Stomach (tissue), 9 donors: ENCODE measurements around the gene DNAI1. TPM values are rescaled to one million over a fixed set of nuclear protein-coding genes. Genes with fewer than 3 reads are reported as not detected.
A peak's percentile ranks its signal among the peaks of the same experiment; 100 is the strongest.

Experiments
- DNase-seq, 2 donors: peaks; one replicate each; pipeline versions ENCODE4 v3.0.0 to v3.0.0-alpha.2; 2013 to 2019
- H3K27ac ChIP-seq, 5 donors: fragments of 200-600 bp in 4 of 5; sonication (generic) in 4 of 5; one replicate each; pipeline ENCODE4 v1.5.1; 2013 to 2019; ENCODE audit warnings: mild to moderate bottlenecking in 1 of 5, moderate library complexity in 1 of 5
- H3K27me3 ChIP-seq, 3 donors: fragments of 200-600 bp; sonication (generic); one replicate each; pipeline ENCODE4 v1.5.1; 2017 to 2019; ENCODE audit warnings: mixed run types in 1 of 3
- H3K36me3 ChIP-seq, 4 donors: fragments of 200-600 bp; sonication (generic); 1 replicate in 3 of 4; 2 replicates in 1 of 4; pipeline ENCODE4 v1.5.1; 2016 to 2019
- H3K4me1 ChIP-seq, 4 donors: fragments of 200-600 bp; sonication (generic); one replicate each; pipeline ENCODE4 v1.5.1; 2016 to 2019
- H3K4me3 ChIP-seq, 4 donors: fragments of 200-600 bp; sonication (generic) in 3 of 4; one replicate each; pipeline ENCODE4 v1.5.1; 2016 to 2019; ENCODE audit warnings: mild to moderate bottlenecking in 1 of 4
- H3K9me3 ChIP-seq, 4 donors: fragments of 200-600 bp; sonication (generic); one replicate each; pipeline ENCODE4 v1.5.1; 2016 to 2019
- EP300 ChIP-seq: sonication (generic); formaldehyde crosslinking; IDR thresholded peaks from one replicate; pipeline ENCODE4 v1.6.1; 2017; ENCODE audit warnings: antibody characterized with exemption
- POLR2A ChIP-seq, 4 donors: fragments of 450-650 bp; IDR thresholded peaks; one replicate each; pipeline ENCODE4 v1.6.1; 2016; ENCODE audit warnings: antibody characterized with exemption in 4 of 4, control low read depth in 2 of 4, mild to moderate bottlenecking in 1 of 4, moderate library complexity in 1 of 4
- POLR2AphosphoS5 ChIP-seq, 3 donors: sonication (generic); formaldehyde crosslinking; IDR thresholded peaks; one replicate each; pipeline ENCODE4 v1.6.1; 2016; ENCODE audit warnings: antibody characterized with exemption in 3 of 3
- WGBS, 5 donors: extraction: QIAGEN DNeasy Blood & Tissue Kit in 3 of 5; methylation state at CpG; one replicate each; pipeline versions ENCODE4 v1.1.5 to v1.1.7; 2013 to 2018; 5-methylcytosine and 5-hydroxymethylcytosine counted together
- intact Hi-C: fragments of 100-400 bp; cut with DNase I; formaldehyde crosslinking; loops from one replicate; pipeline ENCODE4 v1.15.1; 2023; ENCODE audit warnings: low total_unique reads
- polyA plus RNA-seq, 3 donors: library from polyadenylated mRNA; stranded (reverse); fragments of 200-250 nt; gene quantifications; one replicate each; pipeline ENCODE4 v1.2.3, GENCODE V29; 2013
- total RNA-seq, 5 donors: library from RNA; depleted of rRNA; stranded (reverse); fragments of >200 nt; gene quantifications; one replicate each; pipeline versions ENCODE4 v1.1.0 to v1.2.3, GENCODE V29; 2014 to 2016
- TF ChIP-seq, protein P1 (sequence below), 7 experiments: fragments of 450-650 bp in 4 of 7; fragments of 200-600 bp in 3 of 7; sonication (generic) in 3 of 7; IDR thresholded peaks; one replicate each; pipeline ENCODE4 v1.5.1; 2016 to 2019; ENCODE audit warnings: antibody characterized with exemption in 7 of 7, control low read depth in 2 of 7, mild to moderate bottlenecking in 1 of 7
- donor health status: healthy with polysubstance abuse.
- donor health status: Bipolar disorder and iron deficiency.
- donor health status: healthy.

Gene DNAI1
- total and polyA plus RNA-seq, 8 donors: 0.31 to 1.0 TPM; not detected in 6

- Histone ChIP-seq H3K36me3 (no peaks in the 10 kb centered on the region), H3K9me3 (no peaks in the 10 kb centered on the region), H3K27ac (no peak overlapping the region), H3K4me1 (peaks cover 25 to 74% (median 44%) of the 10 kb centered on the region in 4 donors), H3K27me3 (no peaks in the 10 kb centered on the region), H3K4me3 (no peak overlapping the region)
- no peak for DNase-seq
- no peak for TF ChIP-seq POLR2AphosphoS5 (IDR thresholded peaks at IDR 0.05)
- TF ChIP-seq, protein P1, sequence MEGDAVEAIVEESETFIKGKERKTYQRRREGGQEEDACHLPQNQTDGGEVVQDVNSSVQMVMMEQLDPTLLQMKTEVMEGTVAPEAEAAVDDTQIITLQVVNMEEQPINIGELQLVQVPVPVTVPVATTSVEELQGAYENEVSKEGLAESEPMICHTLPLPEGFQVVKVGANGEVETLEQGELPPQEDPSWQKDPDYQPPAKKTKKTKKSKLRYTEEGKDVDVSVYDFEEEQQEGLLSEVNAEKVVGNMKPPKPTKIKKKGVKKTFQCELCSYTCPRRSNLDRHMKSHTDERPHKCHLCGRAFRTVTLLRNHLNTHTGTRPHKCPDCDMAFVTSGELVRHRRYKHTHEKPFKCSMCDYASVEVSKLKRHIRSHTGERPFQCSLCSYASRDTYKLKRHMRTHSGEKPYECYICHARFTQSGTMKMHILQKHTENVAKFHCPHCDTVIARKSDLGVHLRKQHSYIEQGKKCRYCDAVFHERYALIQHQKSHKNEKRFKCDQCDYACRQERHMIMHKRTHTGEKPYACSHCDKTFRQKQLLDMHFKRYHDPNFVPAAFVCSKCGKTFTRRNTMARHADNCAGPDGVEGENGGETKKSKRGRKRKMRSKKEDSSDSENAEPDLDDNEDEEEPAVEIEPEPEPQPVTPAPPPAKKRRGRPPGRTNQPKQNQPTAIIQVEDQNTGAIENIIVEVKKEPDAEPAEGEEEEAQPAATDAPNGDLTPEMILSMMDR (IDR thresholded peaks at IDR 0.05): no peak
- TF ChIP-seq EP300: no peak
- no peak for TF ChIP-seq POLR2A (IDR thresholded peaks at IDR 0.05)
- intact Hi-C loops: no loop called here
- WGBS, 5 donors: 74 to 91% (median 86%) methylated on average over 3 of the region's 3 CpGs
These were observed 4.0 kb upstream of the DNAI1 start for GRCh38 chr9:34454571-34455065.

GRCh38 chr9:34456151-34456550 lies 2.5 kb upstream of the DNAI1 start:
- Histone ChIP-seq H3K4me3 (no peak overlapping the region), H3K36me3 (no peaks in the 10 kb centered on the region), H3K4me1 (peaks cover 23 to 64% (median 40%) of the 10 kb centered on the region in 4 donors), H3K27ac (peak overlapping the region in 2 of 5 donors; percentile 24 to 91), H3K9me3 (no peaks in the 10 kb centered on the region), H3K27me3 (no peaks in the 10 kb centered on the region)
- intact Hi-C loops: no loop called here
- no peak for TF ChIP-seq POLR2A (IDR thresholded peaks at IDR 0.05)
- DNase-seq: no peak
- WGBS, 5 donors: 73 to 92% (median 80%) methylated on average over 1 of the region's 1 CpG

DNA sequence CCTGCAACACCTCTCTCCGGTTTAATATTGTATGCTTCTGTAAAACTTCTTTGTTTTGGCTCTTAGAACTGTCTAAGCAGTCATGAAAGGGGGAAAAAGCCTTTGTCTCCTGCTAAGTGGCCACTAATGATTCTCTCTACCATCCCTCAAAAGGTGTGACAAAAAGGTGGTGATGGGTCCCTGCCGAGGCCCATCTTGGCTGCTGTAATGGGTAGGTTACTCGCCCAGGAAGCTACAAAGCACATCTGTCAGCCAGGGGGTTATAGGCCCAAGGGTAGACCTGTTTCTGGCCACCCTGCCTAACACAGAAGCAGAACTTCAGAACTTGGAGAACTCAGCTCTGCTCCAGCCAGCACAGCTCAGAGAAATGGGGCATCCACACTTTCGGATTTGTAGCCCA lies 1.9 kb upstream of the DNAI1 start:
- Histone ChIP-seq H3K27me3 (no peaks in the 10 kb centered on the region), H3K36me3 (no peaks in the 10 kb centered on the region), H3K27ac (peak overlapping the region; percentile 6 to 91 (median 80)), H3K4me3 (peak overlapping the region; percentile 76 to 93 (median 89)), H3K4me1 (peaks cover 17 to 58% (median 35%) of the 10 kb centered on the region in 4 donors), H3K9me3 (no peaks in the 10 kb centered on the region)
- TF ChIP-seq POLR2A (IDR thresholded peaks at IDR 0.05) (no peak), POLR2AphosphoS5 (IDR thresholded peaks at IDR 0.05) (no peak)
- intact Hi-C loops: no loop called here
- no peak for DNase-seq
- 51 to 74% (median 67%) methylated on average over 4 of the region's 4 CpGs for WGBS, 5 donors

GRCh38 chr9:34457266-34458012 lies 1.2 kb upstream of the DNAI1 start:
- TF ChIP-seq EP300: no peak
- peak; percentile 32 to 83 (median 57) for TF ChIP-seq POLR2AphosphoS5 (IDR thresholded peaks at IDR 0.05)
- Histone ChIP-seq H3K36me3 (no peaks in the 10 kb centered on the region), H3K27ac (peak overlapping the region; percentile 6 to 91 (median 80)), H3K27me3 (no peaks in the 10 kb centered on the region), H3K4me3 (peak overlapping the region; percentile 76 to 93 (median 89)), H3K9me3 (no peaks in the 10 kb centered on the region), H3K4me1 (peaks cover 15 to 53% (median 32%) of the 10 kb centered on the region in 4 donors)
- WGBS, 5 donors: 8 to 12% (median 9%) methylated on average over 47 to 48 of the region's 48 CpGs
- intact Hi-C loops: no loop called here
- peak; percentile 66 to 89 for DNase-seq

DNA sequence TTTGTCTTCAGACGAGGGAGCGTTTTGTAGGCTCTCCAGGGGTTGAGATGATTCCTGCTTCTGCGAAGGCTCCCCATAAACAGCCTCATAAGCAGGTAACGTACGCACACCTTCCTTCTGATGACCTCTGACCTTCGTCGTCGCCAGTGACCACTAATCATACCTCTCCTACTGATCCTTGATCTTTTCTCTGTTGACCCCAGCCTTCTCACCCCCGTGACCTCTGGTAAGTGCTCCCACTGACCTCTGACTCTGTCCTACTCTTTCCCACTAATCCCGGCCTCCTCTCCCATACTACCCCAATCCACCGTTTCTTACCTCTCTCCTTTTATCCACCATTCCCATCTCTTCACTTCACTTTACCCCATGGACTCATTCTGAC lies 345 bp downstream of the DNAI1 start:
- WGBS, 5 donors: 9 to 18% (median 12%) methylated on average over 11 of the region's 11 CpGs
- peak overlapping the region; percentile 34 to 93 (median 82) for H3K4me3 ChIP-seq

More for the DNA sequence above, 345 bp downstream of the DNAI1 start:
- H3K36me3 ChIP-seq: no peaks in the 10 kb centered on the region
- H3K27ac ChIP-seq: peak overlapping the region in 1 of 5 donors; percentile 46
- no peaks in the 10 kb centered on the region for H3K9me3 ChIP-seq
- peaks cover 15 to 45% (median 30%) of the 10 kb centered on the region in 4 donors for H3K4me1 ChIP-seq
- intact Hi-C loops: no loop called here
- no peaks in the 10 kb centered on the region for H3K27me3 ChIP-seq
- DNase-seq: no peak
- TF ChIP-seq, protein P1 (IDR thresholded peaks at IDR 0.05): no peak
- TF ChIP-seq POLR2AphosphoS5 (IDR thresholded peaks at IDR 0.05): no peak
- no peak for TF ChIP-seq POLR2A (IDR thresholded peaks at IDR 0.05)
- TF ChIP-seq EP300: no peak
